GM21515 (cell line): Measurements from ENCODE around the gene LDLRAD4.
"Not testable (repeated sequence)": the region's sequence is repeated elsewhere in the genome, so short reads cannot be mapped to it uniquely, and the experiment has no call there.

ENCODE experiments used
- ATAC-seq: cut with Tn5 transposase; IDR thresholded peaks from one replicate; pipeline ENCODE4 v1.9.1; 2021; ENCODE audit not compliant: unreplicated experiment

Gene LDLRAD4

GRCh38 chr18:13604786-13605185, 386.2 kb downstream of the LDLRAD4 start:
- ATAC-seq, result no peak

GRCh38 chr18:13605477-13605876, 386.9 kb downstream of the LDLRAD4 start:
- no peak for ATAC-seq

- ATAC-seq, result no peak
These were observed 387.3 kb downstream of the LDLRAD4 start for GRCh38 chr18:13605901-13606300.

- ATAC-seq, result no peak
These were observed 388.2 kb downstream of the LDLRAD4 start for GRCh38 chr18:13606604-13607254.

GRCh38 chr18:13608024-13608562, 389.5 kb downstream of the LDLRAD4 start:
- ATAC-seq, result not testable (repeated sequence)

GRCh38 chr18:13608791-13609532, 390.4 kb downstream of the LDLRAD4 start:
- no peak for ATAC-seq

- no peak for ATAC-seq
These were observed 392.1 kb downstream of the LDLRAD4 start for GRCh38 chr18:13610555-13611141.

GRCh38 chr18:13611142-13611600, 392.6 kb downstream of the LDLRAD4 start:
- ATAC-seq, result peak; percentile 26

GRCh38 chr18:13611601-13612195, 393.1 kb downstream of the LDLRAD4 start:
- peak; percentile 2 for ATAC-seq

- ATAC-seq, result peak; percentile 60
These were observed 393.8 kb downstream of the LDLRAD4 start for GRCh38 chr18:13612196-13612997.

GRCh38 chr18:13613099-13613498, 394.5 kb downstream of the LDLRAD4 start:
- no peak for ATAC-seq

GRCh38 chr18:13613591-13614501, 395.3 kb downstream of the LDLRAD4 start:
- ATAC-seq, result no peak

GRCh38 chr18:13614641-13615288, 396.2 kb downstream of the LDLRAD4 start:
- ATAC-seq, result no peak

- ATAC-seq, result no peak
These were observed 396.9 kb downstream of the LDLRAD4 start for GRCh38 chr18:13615432-13615861.

- ATAC-seq, result no peak
These were observed 397.5 kb downstream of the LDLRAD4 start for GRCh38 chr18:13616041-13616440.

- ATAC-seq, result no peak
These were observed 398.0 kb downstream of the LDLRAD4 start for GRCh38 chr18:13616525-13617035.

- ATAC-seq, result no peak
These were observed 399.4 kb downstream of the LDLRAD4 start for GRCh38 chr18:13617826-13618515.

- ATAC-seq, result no peak
These were observed 400.3 kb downstream of the LDLRAD4 start for GRCh38 chr18:13618760-13619438.
